HG03066 (cell line): Measurements from ENCODE around the gene FBL.
"Not testable (repeated sequence)": the region's sequence is repeated elsewhere in the genome, so short reads cannot be mapped to it uniquely, and the experiment has no call there.

Experiments used
- ATAC-seq: cut with Tn5 transposase; IDR thresholded peaks from one replicate; pipeline ENCODE4 v1.9.1; 2021; ENCODE audit warnings: low read depth; ENCODE audit not compliant: unreplicated experiment

The FBL gene

GRCh38 chr19:39845933-39846677 lies at the start of gene FBL:
FBL (minus strand) TSS chr19:39846379; CDS start chr19:39846300, 79 bp downstream.
- ATAC-seq: no peak

DNA sequence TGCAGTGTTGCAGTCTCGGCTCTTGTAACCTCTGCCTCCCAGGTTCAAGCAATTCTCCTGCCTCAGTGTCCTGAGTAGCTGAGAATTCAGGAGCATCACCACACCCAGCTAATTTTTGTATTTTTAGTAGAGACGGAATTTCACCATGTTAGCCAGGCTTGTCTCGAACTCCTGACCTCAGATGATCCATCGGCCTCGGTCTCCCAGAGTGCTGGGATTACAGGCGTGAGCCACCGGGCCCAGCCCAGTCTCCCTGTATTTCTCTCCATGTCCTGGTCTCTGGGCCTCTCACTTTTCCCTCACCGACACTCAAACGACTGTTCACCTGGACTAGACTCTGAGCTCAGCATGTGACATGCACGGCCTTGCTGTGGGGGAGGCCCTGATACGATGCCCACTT lies 48.9 kb upstream of the FBL start:
- ATAC-seq: not testable (repeated sequence)

DNA sequence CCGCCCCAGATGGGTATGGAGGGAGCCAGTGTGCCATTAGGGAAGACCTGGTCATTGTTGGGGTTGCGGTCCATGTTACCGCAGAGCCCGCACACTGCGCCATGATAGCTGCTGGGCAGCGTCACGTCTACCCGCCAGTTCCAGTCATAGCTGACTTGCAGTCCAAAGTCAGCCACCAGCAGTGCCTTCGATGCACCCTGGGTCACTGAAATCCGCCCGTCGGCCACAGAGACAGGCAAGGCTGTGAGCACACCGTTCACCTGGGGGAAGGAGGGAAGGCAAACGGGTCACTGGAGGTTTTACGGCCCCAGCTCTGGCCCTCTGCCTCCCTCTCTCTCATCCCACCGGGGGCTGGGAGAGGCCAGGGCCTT lies 48.0 kb upstream of the FBL start:
- not testable (repeated sequence) for ATAC-seq

DNA sequence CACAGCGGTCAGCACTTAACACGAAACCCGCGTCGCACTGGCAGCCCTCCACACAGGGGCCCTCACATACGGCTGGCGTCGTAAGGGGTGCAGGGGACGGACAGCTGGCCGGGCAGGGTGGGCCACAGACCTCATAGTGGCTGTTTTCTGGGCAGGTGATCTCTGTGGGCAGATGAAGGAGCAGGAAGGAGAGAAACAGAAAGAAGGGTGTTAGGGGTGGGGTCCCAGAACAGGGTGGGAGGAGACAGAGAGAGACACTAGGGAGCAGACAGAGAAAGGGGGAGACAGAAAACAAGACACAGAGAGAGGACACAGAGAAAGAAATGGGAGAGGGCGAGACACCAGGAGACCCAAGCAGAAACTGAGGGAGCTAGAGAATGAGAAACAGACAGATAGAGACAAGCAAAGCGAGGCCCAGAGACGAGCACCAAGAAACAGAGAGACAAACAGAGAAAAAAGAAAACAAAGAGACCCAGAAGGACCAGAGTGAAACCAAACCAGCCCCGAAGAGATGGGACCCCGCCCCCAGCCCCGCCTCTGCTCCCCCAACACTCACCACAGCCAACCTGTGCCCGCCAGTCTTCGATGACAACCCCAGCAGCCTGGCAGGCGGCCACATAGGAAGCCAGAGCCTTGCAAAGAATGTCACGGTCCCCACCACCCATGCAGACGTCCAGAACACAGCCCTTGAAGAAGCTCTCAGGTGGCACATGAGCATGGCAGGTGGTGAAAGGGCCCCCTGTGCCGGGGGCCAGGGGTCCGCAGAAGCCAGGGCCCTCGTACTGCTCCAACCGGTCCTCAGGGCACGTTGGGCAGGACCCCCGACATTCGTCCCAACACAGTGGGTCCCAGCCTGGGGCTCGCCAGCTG lies 47.4 kb upstream of the FBL start:
- ATAC-seq: not testable (repeated sequence)

DNA sequence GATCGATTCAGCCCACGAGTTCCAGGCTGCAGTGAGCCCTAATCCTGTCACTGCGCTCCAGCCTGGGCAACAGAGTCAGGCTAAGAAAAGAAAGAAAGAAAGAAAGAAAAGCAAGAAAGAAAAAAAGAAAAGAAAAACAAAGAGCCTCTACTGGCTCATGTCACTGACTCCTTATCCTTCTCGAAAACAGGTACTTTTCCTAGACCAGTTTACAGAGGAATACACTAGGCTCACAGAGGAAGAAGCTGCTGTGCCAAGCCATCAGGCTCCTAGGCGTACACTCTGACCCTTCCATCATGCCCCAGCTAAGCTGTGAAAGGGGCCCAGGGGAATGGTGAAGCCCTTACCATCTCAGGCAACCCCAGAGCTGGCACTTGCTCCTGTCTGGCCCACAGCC lies 46.3 kb upstream of the FBL start:
- ATAC-seq: not testable (repeated sequence)

GRCh38 chr19:39891660-39892505 lies 45.7 kb upstream of the FBL start:
- ATAC-seq: not testable (repeated sequence)

- ATAC-seq: no peak
Observed at GRCh38 chr19:39890755-39891551, 44.8 kb upstream of the FBL start.

DNA sequence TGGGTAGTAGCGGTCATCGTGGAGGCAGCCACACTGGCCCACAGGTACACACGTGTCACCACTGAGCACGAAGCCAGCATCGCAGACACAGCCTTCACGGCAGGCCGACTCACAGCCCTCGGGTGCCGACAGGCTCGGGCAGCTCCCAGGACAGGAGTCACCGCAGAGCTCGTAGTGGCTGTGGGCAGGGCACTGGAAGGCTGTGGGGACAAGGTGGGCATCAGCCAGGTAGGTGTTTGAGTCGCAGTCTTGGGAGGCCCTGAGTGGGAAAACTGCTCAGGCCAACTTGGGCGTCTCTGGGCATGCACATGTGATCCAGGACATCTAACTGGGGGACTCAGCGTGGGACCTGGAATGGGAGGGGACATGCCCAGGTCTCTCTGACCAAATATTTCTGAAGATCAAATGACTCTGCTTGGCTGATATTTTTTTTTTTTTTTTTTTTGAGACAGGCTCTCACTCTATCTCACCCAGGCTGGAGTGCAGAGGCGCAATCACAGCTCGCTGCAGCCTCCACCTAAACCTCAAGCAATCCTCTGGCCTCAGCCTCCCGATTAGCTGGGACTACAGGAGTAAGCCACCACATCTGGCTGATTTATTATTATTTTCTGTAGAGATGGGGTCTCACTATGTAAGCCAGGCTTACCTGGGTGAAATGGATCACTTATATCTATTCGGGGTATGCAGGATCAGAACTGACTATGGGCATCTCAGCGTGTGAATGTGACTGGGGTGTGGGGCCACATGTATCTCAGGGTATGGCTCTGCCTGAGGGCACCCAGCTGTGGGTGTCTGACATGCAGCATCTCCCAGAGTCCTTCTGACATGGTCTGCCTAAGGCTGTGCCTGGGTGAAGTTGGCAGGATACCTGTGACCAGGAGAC lies 43.9 kb upstream of the FBL start:
- not testable (repeated sequence) for ATAC-seq

DNA sequence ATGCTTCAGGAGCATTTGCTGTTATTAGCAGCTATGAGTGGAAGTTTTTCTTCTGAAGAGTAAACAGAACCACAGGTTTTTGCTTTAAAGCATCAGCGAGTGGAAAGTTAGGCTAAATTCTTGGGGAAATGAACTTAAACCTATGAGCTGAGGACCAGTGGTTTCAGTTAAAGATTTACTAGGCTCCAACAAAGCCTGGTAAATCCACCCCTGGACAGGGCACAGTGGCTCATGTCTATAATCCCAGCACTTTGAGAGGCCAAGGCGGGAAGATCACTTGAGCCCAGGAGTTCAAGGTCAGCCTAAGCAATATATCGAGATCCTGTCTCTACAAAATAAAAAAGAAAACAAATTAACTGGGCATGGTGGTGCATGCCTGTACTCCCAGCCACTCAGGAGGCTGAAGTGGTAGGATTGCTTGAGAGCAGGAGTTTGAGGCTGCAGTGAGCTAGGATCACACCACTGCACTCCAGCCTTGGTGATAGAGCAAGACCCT lies 41.3 kb upstream of the FBL start:
- not testable (repeated sequence) for ATAC-seq

GRCh38 chr19:39885821-39886554 lies 39.8 kb upstream of the FBL start:
- not testable (repeated sequence) for ATAC-seq

- not testable (repeated sequence) for ATAC-seq
Observed at GRCh38 chr19:39884721-39885120, 38.5 kb upstream of the FBL start.

DNA sequence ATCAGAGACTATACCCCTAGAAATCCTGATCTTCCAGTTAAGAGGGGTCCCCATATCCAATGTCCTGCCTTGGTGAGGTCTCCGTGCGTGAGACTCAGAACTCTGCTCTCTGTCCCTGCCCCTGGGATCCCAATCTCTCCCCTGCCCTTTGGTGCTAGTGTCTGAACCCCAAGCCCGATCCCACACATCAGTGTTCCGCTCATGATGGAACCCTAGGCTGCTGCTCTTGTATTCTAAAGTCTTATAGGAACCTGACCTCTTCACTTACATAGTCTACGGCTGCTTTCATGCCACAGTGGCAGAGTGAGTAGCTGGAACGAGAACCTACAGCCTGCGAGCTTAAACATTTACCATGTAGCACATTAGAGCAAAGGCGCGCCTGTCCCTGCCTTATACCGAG lies 36.5 kb upstream of the FBL start:
- ATAC-seq: not testable (repeated sequence)

DNA sequence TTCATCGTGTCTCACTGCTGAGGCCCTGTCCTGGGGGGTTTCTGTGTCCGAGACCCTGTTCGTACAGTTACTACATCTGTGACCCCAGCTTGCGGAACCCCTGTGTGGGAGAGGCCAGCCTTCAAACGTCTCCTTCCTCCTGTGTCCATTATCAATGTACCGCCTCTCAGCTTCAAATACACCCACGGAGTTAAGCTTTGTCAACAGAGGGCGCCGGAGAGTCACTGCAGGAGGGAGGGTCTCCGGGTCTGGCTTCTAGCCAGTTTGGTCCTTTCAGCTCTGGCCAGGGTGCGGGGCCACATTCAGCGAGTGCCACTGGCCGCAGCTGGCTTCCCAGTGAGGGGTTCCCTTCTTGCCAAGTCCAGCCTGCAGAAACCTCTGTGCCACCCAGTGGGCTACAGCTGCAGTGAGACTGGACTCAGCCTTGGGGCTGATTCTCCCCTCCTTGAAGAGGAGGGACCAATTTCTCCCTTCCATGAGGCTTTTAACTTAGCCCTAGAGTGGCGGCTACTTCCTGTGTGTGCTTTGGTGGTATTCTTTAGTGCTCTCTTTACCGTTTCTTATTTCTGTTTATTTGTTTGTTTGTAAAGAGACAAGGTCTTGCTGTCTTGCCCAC lies 35.4 kb upstream of the FBL start:
- not testable (repeated sequence) for ATAC-seq

DNA sequence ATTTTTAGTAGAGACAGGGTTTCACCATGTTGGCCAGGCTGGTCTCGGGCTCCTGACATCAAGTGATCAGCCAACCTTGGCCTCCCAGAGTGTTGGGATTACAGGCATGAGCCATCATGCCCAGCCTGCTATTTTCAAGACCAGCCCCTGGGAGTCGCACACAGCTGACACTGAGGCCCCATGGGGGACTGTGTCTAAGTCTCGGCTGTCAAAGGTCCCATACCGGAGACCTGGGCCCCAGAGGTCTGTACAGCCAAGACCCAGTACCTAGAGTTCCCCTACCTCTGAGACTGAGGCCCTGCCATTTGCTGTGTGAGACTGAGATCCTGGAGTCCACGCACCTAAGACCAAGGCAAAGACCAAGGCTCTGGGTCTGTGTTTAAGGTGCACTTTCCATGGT lies 34.1 kb upstream of the FBL start:
- not testable (repeated sequence) for ATAC-seq

GRCh38 chr19:39879796-39880195 lies 33.6 kb upstream of the FBL start:
- not testable (repeated sequence) for ATAC-seq

GRCh38 chr19:39878866-39879265 lies 32.7 kb upstream of the FBL start:
- not testable (repeated sequence) for ATAC-seq

GRCh38 chr19:39878398-39878797 lies 32.2 kb upstream of the FBL start:
- no peak for ATAC-seq

DNA sequence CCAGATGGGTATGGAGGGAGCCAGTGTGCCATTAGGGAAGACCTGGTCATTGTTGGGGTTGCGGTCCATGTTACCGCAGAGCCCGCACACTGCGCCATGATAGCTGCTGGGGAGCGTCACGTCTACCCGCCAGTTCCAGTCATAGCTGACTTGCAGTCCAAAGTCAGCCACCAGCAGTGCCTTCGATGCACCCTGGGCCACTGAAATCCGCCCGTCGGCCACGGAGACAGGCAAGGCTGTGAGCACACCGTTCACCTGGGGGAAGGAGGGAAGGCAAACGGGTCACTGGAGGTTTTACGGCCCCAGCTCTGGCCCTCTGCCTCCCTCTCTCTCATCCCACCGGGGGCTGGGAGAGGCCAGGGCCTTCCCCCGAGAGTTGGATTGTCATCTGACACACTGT lies 31.8 kb upstream of the FBL start:
- ATAC-seq: not testable (repeated sequence)
